GM18870 (cell line): Measurements from ENCODE around the gene TSNAXIP1.

ENCODE experiments used
- ATAC-seq: cut with Tn5 transposase; IDR thresholded peaks from one replicate; pipeline ENCODE4 v1.9.1; 2021; ENCODE audit warnings: moderate library complexity; ENCODE audit not compliant: unreplicated experiment

TSNAXIP1 gene, protein sequence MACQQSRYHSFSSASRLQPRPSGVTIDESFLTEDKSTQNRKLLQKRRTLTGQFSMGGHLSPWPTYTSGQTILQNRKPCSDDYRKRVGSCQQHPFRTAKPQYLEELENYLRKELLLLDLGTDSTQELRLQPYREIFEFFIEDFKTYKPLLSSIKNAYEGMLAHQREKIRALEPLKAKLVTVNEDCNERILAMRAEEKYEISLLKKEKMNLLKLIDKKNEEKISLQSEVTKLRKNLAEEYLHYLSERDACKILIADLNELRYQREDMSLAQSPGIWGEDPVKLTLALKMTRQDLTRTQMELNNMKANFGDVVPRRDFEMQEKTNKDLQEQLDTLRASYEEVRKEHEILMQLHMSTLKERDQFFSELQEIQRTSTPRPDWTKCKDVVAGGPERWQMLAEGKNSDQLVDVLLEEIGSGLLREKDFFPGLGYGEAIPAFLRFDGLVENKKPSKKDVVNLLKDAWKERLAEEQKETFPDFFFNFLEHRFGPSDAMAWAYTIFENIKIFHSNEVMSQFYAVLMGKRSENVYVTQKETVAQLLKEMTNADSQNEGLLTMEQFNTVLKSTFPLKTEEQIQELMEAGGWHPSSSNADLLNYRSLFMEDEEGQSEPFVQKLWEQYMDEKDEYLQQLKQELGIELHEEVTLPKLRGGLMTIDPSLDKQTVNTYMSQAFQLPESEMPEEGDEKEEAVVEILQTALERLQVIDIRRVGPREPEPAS

DNA sequence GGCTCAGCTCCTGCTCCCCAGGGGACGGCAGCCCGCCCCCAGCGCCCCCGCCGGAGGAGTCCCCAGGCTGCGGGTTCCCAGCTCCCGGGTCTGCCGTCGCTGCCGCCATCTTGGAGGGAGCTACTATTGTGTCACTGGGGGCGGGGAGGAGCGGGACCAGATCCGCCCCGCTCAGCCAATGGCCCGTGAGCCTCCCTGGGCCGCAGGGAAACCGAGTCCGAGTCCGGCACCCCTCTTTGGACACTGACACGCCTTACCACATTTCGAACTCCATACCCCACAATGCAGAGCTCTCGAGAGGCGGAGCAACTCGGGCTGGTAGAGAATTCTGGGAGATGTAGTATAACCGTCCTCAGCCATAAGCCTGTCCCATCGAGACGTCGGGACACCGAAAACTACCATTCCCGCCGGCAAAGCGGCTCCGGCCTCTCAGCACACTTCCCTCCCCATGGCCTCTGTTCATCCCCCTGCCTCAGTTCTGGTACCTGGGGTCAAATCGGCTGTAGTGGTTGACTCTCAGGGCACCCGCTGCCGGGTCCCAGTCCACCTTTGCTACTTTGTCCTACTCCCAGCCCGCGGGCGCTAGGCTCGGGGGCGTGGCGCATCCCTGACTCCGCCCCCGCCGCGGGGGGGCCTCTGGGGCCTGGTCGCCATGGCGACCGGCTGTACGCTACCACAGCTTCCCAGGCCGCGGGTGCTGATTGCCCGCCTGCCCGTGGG, at the start of gene TSNAXIP1, which contains the start of gene RANBP10:
TSNAXIP1 (plus strand) TSS at position 462 of the 720 bp plus-strand sequence. CDS start 261 bp downstream, outside the sequence.
RANBP10 (minus strand) TSS at position 133 of the 720 bp plus-strand sequence; CDS start at position 109, 24 bp downstream.
- ATAC-seq: peak; percentile 93

DNA sequence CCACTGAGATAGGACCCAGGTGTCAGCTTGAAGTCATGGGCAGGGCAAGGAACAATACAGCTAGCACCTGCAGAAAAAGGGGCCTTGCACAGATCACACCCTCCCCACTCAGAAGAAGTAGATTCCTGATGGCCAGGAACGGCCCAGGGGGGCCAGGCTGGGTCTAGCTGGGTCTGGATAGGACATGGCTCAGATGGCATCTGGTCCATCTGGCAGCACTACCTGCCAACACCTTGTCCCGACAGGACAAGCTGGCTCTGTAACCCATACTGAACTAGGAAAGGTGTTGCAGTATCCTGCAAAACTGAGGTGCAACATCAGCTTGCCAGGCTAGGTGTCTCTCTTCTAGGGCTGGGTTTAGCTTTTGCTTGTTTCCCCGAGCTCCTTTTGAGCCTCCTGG, 48.7 kb upstream of the TSNAXIP1 start:
- ATAC-seq: no peak

DNA sequence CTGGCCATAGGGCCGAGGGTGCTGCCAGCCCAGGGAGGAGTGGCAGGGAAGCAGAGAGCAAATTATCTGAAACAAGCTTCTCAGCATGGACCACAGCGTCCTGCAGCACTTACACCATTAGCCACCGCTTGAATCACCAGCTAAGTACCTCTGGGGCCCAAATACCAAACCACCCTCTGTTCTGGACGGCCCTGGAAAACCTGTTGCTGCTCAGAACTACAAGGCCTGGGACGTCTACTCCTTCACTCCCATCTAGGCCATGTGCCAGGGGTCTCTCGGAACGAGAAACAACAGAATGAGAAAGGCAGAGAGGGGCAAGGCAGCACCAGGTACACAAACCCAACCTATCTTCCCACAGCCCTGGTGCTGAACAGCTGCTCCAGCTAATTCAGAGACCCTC, 47.7 kb upstream of the TSNAXIP1 start:
- no peak for ATAC-seq

DNA sequence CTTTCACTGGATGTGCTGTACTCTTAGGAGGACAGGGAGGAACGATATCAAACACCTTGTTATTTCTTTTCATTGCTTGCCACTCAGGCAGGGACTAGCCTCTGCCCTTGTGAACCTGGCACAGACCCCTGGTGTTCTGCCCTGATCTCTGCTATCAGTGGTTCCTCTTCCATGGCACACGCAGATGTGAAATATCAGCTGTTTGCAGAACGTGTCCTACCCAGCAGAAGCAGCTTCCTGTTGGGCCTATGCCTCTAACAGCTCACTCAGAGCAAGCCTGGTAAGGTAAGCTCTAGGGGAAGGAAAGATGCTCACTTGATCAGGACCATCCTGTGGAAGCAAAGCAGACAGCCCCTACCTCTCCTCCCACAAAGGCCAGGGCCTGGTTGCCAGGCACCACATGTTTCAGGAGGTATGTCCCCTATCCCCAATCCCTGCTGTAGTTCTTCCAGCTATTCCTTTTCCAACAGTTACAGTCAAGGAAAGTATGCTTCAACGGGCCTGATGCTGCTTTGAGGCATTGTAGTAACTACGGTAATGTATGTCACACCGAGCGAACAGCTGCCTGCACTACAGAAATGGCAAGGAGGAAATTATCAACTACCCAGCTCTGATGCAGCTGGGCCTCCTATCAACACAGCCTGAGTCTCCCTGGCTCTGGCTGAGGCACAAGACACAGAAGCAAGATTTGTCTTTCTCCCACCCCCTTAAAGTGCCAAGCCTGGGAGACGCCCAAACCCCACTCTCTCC, 46.3 kb upstream of the TSNAXIP1 start:
- no peak for ATAC-seq

DNA sequence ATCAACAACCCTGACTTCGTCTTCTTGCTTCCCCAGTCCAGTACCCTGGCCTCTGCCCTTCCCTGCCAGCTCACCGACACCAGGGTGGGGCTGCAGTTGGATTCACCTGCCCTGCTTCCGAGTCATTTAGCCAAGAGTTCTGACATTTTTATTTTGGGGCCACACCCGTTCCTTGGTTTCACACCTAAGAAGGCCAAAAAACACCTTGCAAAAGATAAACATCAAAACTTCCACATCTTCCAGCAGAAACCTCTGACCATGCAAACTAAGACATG, 45.8 kb upstream of the TSNAXIP1 start:
- ATAC-seq: no peak

DNA sequence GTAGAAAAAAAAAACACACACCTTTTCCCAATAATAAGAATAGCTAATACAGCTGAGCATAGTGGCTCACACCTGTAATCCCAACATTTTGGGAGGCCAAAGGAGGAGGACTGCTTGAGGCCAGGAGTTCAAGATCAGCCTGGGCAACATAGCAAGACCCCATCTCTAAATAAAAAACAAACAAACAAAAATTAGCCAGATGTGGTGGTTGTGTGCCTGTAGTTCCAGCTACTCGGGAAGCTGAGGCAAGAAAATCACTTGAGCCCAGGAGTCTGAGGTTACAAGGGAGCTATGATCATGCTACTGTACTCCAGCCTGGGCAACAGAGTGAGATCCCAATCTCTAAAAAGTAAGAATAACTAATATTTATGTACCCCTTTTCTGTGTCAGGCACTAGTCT, 44.8 kb upstream of the TSNAXIP1 start:
- no peak for ATAC-seq

DNA sequence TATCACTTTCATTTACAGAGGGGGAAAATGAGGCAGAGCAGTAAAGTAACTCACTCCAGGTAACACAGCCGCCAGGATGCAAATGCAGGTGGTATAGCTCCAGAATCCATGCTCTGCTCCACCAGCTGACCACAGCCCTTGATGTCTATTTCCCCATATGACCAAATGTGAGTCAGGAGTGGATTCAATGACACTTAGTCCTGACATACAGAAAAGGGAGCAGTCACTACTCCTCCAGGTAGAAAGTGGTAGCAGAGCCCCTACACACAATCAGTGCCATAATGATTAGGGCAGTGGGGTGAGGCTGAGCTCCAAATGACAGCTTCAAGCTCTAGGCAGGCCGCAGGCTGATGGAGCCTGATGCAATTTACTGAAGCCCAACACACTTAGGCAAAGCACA, 44.3 kb upstream of the TSNAXIP1 start:
- ATAC-seq: no peak

DNA sequence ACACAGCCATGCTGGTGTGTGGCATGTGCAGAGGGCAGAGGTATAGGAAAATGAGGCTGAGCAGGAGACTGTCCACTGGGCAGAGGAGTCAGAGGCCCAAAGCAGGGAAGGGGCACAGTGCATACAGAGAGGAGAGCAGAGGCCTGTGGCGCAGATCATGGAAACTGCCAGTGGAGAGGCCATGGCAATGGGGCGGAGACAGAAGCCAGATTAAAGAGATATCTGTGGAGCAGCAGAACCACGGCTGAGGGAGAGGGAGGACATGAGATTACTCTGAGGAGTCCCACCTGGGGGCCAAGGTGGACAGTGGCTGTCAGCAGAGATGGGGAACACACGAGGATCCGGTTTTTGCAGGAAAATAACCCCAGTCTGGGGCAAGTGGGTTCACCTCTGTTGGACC, 43.6 kb upstream of the TSNAXIP1 start:
- no peak for ATAC-seq

DNA sequence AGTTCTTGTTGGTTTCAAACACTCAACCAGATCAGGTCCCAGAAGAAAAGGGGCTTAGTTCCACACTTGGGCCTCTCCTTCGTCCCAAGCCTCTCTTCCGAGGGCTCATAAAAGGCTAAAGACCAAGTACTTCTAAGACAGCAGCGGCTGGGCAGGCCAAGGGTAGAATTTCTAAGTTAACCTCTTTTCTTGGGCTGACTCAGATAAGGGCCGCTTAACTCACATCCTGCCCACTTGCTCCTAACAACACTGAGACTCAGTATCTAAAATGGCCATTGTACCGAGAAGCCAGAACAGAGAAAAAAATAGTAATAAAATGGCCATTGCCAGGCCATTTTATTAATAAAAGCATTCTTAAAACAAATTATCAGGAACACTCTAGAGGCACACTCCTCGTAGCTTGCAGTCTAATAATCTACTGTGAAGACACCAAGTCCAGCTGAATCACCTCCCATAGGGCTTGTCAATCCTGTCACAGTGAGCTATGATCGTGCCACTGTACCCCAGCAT, 42.5 kb upstream of the TSNAXIP1 start:
- ATAC-seq: no peak

DNA sequence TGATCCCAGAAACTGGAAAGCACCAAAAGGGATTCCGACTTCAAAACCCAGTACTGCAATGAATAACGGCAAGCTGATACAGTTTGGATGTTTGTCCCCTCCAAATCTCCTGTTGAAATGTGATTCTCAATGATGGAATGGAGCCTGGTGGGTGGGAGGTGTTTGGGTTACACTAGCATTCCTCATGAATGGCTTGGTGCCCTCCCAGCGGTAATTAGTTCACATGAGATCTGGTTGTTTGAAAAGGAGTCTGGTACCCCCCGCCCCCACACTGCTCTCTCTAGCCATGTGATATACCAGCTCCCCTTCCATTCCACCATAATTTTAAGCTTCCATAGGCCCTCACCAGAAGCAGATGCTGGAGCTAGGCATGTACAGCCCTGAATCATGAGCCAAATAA, 40.4 kb upstream of the TSNAXIP1 start:
- ATAC-seq: no peak

DNA sequence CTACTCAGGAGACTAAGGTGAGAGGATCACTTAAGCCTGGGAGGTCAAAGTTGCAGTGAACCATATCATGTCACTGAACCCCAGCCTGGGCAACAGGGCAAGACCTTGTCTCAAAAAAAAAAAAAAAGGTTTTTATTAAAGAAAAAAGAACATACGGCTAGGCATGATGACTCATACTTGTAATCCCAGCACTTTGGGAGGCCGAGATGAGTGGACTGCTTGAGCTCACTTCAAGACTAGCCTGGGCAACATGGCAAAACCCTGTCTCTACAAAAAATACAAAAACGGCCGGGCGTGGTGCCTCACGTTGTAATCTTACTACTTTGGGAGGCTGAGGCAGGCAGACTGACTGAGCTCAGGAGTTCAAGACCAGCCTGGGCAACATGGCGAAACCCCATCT, 38.7 kb upstream of the TSNAXIP1 start:
- ATAC-seq: no peak

DNA sequence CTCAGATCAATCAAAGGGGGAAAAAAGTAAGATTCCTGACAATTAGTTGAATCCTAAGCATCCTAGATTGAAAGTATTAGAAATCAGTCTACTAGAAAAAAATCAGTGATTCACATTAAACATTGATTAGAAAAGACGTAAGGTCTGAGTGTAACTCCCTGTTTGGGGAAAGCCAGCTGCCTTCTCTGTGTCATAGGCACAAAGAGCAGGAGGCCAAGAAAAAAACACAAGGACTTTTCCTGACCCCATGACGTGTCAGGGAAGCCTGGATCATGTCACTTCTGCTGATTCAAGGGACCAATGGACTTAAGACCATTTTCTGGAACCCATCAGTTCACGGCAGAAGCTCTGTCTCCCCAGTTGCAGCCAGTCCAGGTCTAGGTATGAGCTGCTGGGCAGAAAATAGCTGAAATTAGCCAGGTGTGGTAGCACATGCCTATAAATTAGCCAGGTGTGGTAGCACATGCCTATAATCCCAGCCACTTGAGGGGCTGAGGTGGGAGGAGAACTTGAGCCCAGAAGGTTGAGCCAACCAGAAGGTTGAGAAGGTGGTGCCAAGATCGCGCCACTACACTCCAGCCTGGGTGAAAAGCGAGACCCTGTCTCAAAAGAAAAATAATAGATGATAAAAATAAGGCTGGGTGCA, 36.2 kb upstream of the TSNAXIP1 start:
- no peak for ATAC-seq

DNA sequence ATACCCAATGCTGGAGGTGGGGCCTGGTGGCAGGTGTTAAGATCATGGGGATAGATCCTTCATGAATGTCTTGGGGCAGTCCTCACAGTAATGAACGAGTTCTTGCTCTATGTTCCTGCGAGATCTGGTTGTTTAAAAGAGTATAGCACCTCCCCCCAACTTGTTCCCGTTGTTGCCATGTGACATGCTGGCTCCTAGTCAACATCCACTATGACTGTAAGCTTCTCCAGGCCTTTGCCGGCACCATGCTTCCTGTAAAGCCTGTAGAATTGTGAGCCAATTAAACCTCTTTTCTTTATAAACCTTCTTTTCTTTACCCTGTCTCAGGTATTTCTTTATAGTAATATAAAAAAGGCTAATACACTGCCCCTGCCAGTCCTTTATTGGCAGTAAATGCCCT, 33.6 kb upstream of the TSNAXIP1 start:
- ATAC-seq: no peak

DNA sequence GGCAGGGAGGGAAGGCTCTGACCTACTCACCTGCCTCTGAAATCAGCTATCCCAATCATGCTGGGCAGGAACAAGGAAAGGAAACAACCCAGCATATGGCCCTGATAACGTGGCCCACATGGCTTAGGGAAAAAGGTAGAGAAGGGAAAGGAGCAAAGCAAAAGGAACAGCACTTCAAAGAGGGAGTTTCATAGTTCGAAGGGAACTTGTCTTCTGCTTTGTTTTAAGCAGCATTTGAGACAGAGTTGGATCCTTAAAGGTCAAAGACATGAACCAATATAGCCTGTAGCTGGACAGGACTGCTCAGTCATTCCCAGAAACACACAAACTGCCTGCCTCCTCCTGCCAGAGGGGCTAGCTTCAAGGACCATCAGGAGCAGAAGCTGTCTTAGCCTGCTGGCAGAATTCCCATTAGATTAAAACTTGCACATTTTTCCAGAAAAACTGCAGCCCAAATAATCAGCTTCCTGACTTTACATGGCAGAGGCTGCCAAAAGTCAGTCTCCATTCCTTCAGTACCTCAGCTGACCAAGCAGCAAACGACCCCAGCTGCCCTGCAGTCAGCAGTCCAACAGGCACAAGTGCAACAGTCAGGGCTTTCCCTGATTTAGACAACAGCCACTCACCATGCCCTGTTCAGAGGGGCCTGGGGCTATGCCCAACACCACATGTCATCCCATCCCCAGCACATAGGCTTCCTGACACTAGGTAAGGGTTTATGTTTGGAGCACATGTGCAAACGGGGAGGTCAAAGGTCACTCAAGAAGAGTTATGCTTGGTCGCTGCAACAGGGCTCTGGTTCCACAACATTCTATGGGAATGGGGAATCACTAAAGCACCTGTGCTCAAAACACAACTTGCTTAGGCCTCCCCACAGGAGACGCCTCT, 32.9 kb upstream of the TSNAXIP1 start:
- no peak for ATAC-seq

DNA sequence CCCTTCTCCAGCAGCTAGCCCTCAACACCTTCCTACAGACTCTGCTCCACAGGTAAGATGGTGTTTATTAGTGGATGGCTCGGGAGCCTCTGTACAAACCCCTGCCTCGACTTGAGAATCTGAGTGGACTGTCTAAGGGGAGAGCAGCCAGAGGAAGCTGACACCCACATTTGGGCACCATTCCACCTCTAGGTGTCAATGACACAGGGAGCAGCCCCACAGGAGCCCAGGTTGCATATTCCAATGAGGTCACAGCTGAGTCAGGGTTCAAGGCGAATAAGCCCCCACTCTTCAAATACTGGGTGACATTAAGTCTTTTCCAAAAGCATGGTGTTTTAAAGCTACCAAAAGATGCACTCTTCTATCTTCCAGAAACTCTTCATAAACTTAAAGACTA, 32.2 kb upstream of the TSNAXIP1 start:
- ATAC-seq: no peak

DNA sequence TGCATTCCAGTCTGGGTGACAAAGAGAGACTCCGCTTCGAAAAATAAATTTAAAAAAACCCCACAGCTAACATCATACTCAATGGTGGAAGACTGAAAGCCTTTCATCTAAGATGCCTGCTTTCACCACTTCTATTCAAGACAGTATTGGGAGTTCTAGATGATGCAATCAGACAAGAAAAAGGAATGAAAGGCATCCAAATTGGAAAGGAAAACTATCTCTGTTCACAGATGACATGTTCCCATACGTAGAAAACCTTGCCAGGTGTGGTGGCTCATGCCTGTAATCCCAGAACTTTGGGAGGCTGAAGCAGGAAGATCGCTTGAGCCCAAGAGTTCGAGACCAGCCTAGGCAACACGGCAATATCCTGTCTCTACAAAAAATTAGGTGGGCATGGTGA, 31.4 kb upstream of the TSNAXIP1 start:
- no peak for ATAC-seq

DNA sequence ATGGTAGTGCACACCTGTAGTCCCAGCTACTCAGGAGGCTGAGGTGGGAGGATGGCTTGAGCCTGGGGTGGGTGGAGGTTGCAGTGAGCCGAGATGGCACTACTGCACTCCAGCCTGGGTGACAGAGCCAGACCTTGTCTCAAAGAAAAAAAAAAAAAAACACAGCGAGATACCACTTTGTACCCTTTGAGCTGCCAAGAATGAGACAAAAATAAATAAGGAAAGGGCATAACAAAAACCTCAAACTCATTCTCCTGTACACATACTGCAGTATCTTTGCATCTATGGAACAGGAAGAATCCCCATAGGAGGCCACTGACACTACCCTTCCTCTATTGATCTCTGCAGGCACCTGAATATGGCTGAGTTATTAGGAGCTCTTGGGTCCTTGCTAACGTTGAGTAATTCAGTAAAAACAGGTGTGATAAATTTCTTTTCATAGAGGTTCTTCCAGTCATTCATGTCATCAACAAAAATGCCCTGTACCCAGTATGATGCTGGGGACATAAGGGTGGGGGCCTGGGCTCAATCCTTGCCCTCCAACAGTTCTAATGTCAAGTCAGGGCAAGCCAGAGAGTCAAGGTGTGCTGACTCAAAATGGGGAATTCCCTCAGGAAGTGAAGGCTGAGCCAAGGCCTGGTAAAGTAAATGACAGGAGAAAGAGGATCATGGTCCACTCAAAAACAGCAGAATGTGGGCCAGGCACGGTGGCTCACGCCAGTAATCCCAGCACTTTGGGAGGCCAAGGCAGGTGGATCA, 27.3 kb upstream of the TSNAXIP1 start:
- no peak for ATAC-seq

DNA sequence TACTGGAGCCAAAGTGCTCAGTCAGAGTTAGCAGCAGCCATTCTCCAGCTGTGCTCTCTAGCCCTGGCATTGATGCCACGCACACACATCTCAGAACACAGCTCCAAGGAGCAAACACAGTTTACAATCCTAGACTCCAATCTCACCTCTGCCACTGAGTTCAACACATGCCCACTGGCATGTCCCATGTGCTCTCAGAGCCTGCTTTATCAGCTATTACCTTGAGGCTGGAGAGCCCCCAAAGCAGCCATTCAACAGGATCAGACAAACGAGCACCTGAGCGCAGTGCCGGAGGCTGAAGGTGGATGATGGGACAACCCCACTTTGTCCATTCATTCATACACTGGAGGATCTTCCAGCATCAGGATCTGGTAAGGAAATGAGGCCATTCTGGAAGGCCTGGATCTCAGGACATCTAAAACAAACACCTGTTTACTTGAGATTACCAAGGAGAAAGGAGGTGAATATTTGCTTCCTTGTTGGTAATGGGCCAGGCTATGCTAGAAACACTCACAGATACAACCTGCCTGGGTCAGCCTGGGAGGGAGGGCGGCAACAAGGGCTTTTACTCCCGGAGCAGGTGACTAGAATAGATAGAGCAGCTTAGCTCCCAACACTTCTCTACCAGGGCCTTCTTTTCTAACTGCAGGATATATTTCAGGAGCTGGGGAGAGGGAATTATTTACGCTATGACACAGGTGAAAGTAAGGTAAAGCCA, 25.7 kb upstream of the TSNAXIP1 start:
- no peak for ATAC-seq
